ENCODE measurements around the gene IL12RB1. TPM values are rescaled to one million over a fixed set of nuclear protein-coding genes. Genes with fewer than 3 reads are reported as not detected.

Gene IL12RB1
- total RNA-seq, 1 donor from 2014 or later, result 1.5 TPM

DNA sequence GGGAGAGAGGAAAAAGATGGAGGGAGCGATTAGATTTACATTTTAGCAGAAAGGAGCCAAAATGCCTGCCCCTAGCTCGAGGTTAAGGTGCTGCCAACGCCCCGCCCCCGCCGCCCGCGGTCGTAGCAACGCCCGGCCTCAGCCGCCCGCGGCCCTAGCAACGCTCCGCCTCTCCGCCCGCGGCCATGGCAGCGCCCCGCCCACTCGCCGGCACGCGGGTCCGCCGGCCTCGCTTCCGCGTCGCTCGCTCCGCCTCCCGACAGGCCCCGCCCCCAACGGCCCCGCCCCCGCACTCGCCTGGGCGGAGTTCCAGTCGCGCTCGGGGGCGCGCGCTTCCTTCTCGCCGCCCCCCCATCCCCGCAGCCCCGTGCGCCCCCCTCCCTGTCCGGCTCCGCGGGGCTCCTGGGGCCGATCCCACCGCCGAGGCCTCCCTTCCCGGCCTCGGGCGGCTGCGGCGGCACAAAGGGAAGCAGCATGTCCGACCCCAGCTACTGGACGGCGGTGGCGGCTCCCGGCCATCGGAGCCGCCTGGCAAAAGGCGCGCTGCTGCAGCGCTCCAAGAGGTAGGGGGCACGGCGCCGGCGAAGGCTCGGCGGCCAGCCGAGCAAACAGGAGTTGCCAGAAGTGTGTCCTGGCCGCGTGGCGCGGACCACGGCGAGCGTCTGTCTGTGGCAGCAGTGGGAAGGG is 31.1 kb upstream of the IL12RB1 start:
- Histone ChIP-seq H3K36me3 (peaks cover 6 to 8% of the 10 kb centered on the region in 2 donors), H3K27me3 (no peaks in the 10 kb centered on the region), H3K4me1 (peaks cover 0 to 16% of the 10 kb centered on the region in 2 donors), H3K9me3 (no peaks in the 10 kb centered on the region), H3K4me3 (peak overlapping the region; percentile 71 to 73), H3K27ac (peak overlapping the region; percentile 66 to 74)
- intact Hi-C loops (cut with DNase I), result loop anchor here (1.0 to 10.0 kb wide), 3 partner anchors 24 to 137 kb away; partner anchors contain the start of gene PIK3R2
- DNase-seq (ENCODE audit: low spot score in 2 of 2), result peak; percentile 34 to 90
- TF ChIP-seq, protein P1, sequence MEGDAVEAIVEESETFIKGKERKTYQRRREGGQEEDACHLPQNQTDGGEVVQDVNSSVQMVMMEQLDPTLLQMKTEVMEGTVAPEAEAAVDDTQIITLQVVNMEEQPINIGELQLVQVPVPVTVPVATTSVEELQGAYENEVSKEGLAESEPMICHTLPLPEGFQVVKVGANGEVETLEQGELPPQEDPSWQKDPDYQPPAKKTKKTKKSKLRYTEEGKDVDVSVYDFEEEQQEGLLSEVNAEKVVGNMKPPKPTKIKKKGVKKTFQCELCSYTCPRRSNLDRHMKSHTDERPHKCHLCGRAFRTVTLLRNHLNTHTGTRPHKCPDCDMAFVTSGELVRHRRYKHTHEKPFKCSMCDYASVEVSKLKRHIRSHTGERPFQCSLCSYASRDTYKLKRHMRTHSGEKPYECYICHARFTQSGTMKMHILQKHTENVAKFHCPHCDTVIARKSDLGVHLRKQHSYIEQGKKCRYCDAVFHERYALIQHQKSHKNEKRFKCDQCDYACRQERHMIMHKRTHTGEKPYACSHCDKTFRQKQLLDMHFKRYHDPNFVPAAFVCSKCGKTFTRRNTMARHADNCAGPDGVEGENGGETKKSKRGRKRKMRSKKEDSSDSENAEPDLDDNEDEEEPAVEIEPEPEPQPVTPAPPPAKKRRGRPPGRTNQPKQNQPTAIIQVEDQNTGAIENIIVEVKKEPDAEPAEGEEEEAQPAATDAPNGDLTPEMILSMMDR (IDR thresholded peaks at IDR 0.05), result peak in 1 of 3 experiments; percentile 8

DNA sequence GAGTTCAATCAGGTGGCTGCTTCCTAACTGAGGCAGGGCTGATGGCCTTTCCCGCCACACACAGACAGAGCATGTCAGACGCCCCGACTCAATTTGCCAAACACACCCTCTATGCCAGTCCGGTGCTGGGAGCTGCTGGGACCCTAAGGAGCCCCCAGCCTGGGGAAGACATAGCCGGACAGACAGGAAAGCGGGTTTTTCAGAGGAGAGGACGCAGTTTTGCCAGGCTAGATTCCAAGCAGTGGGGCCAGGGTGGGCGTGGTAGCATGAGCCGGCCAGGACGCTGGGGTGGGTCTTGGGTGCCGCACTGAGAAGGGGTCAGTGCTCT is 30.6 kb upstream of the IL12RB1 start:
- H3K36me3 ChIP-seq, result peaks cover under 1 to 3% of the 10 kb centered on the region in 2 donors
- TF ChIP-seq, protein P1 (IDR thresholded peaks at IDR 0.05), result no peak
- H3K4me1 ChIP-seq, result peaks cover 0 to 16% of the 10 kb centered on the region in 2 donors
- peak overlapping the region; percentile 71 to 73 for H3K4me3 ChIP-seq
- H3K27me3 ChIP-seq, result no peaks in the 10 kb centered on the region
- no peaks in the 10 kb centered on the region for H3K9me3 ChIP-seq
- intact Hi-C loops (cut with DNase I), result loop anchor here (1.0 to 10.0 kb wide), 2 partner anchors 23 to 137 kb away; a partner anchor contains a TSS
- H3K27ac ChIP-seq, result no peak overlapping the region
- DNase-seq (ENCODE audit: low spot score in 2 of 2), result no peak

DNA sequence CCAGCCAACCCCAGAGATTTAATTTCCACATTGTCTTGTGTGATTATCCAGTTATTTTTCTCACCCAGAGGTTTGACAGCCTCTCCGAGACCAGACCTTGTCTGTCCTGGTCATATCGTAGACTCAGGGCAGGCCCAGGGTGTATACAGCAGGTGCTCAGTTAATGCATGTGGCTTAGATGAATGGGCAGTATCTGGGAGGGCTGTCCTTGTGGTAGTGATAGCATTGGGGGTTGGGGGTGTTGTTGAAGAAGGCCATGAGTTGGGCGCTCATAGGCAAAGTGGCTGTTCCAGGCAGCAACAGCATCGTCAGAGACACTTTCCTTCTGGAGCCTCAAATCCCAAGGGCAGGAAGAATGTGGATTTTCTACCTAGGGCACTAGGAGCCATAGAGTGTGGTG is 27.7 kb upstream of the IL12RB1 start:
- no peak for DNase-seq (ENCODE audit: low spot score in 2 of 2)

DNA sequence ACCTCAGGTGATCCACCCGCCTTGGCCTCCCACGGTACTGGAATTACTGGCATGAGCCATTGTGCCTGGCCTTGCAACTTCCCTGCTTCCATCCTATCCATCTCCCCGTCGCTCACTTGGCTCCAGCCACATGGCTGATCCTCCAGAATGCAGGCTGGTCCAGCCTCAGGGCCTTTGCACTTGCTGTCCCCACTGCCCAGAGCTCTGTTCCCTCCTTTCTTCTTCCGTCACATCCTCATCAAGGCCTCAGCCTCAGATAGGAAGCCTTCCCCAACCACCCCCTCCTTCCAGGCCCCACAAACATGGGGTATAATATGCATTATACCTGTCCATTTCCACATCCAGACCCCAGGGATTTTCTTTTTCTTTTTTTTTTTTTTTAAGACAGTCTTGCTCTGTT is 27.1 kb upstream of the IL12RB1 start:
- Histone ChIP-seq H3K9me3 (no peaks in the 10 kb centered on the region), H3K27me3 (no peaks in the 10 kb centered on the region), H3K4me3 (no peak overlapping the region), H3K36me3 (no peaks in the 10 kb centered on the region), H3K27ac (no peak overlapping the region), H3K4me1 (peaks cover 0 to 24% of the 10 kb centered on the region in 2 donors)
- intact Hi-C loops (cut with DNase I), result loop anchor here (10.0 kb wide), 1 partner anchor 141 kb away; a partner anchor contains a TSS
- TF ChIP-seq, protein P1 (IDR thresholded peaks at IDR 0.05), result no peak
- no peak for DNase-seq (ENCODE audit: low spot score in 2 of 2)

More for the DNA sequence above, 27.7 kb upstream of the IL12RB1 start:
- no peaks in the 10 kb centered on the region for H3K9me3 ChIP-seq
- TF ChIP-seq, protein P1 (IDR thresholded peaks at IDR 0.05), result no peak
- H3K27ac ChIP-seq, result no peak overlapping the region
- H3K4me1 ChIP-seq, result peaks cover 0 to 23% of the 10 kb centered on the region in 2 donors
- intact Hi-C loops (cut with DNase I), result loop anchor here (10.0 kb wide), 1 partner anchor 140 kb away; a partner anchor contains a TSS
- no peaks in the 10 kb centered on the region for H3K36me3 ChIP-seq
- no peak overlapping the region for H3K4me3 ChIP-seq
- H3K27me3 ChIP-seq, result no peaks in the 10 kb centered on the region

DNA sequence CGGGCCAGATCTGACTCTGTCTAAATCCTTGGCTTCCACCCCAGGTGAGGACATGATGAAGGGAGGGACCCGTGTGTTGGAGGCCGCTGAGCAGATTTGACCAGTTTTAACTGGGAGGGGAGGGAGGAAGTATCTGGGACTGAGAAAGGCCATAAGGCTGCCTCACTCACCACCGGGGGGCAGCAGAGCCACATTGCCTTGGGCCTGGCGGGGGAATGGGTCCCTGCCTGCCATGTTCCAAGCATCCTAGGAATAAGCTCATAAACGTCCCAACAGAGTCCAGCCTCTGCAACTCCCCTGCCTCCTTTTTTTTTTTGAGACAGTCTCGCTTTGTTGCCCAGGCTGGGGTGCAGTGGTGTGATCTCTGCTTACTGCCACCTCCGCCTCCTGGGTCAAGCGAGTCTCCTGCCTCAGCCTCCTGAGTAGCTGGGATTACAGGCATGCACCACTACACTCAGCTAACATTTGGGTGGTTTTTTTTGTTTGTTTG is 26.3 kb upstream of the IL12RB1 start:
- H3K4me3 ChIP-seq, result no peak overlapping the region
- H3K4me1 ChIP-seq, result peaks cover 0 to 17% of the 10 kb centered on the region in 2 donors
- no peak overlapping the region for H3K27ac ChIP-seq
- intact Hi-C loops (cut with DNase I), result loop anchor here (10.0 kb wide), 1 partner anchor 142 kb away; a partner anchor contains a TSS
- no peaks in the 10 kb centered on the region for H3K9me3 ChIP-seq
- H3K27me3 ChIP-seq, result no peaks in the 10 kb centered on the region
- TF ChIP-seq, protein P1 (IDR thresholded peaks at IDR 0.05), result peak; percentile 70 to 84 (median 78)
- peak; percentile 37 to 87 for DNase-seq (ENCODE audit: low spot score in 2 of 2)
- H3K36me3 ChIP-seq, result no peaks in the 10 kb centered on the region
